KMS-11 (cell line): Measurements from ENCODE around the gene PRDM7.

Source experiments
- H2AFZ ChIP-seq: fragments of 200-600 bp; sonication (generic); 2 replicates; pipeline ENCODE4 v1.6.1; 2016; ENCODE audit warnings: antibody characterized with exemption, mixed run types, low read depth
- H3K27ac ChIP-seq: fragments of 200-600 bp; sonication (generic); 2 replicates; pipeline ENCODE4 v1.6.1; 2016; ENCODE audit warnings: mild to moderate bottlenecking, mixed run types
- H3K27me3 ChIP-seq: fragments of 200-600 bp; sonication (generic); 2 replicates; pipeline ENCODE4 v1.6.1; 2017; ENCODE audit warnings: mild to moderate bottlenecking, low read depth, mixed run types, moderate library complexity; ENCODE audit not compliant: insufficient read depth
- H3K36me3 ChIP-seq: fragments of 200-600 bp; sonication (generic); 2 replicates; pipeline ENCODE4 v1.6.1; 2017; ENCODE audit warnings: mild to moderate bottlenecking, mixed run types; ENCODE audit not compliant: insufficient read depth
- H3K4me1 ChIP-seq: fragments of 200-600 bp; sonication (generic); 2 replicates; pipeline ENCODE4 v1.6.1; 2016; ENCODE audit warnings: mild to moderate bottlenecking, low read depth, mixed run types; ENCODE audit not compliant: poor library complexity, severe bottlenecking
- H3K4me2 ChIP-seq: fragments of 200-600 bp; sonication (generic); 2 replicates; pipeline ENCODE4 v1.7.0; 2016; ENCODE audit warnings: mild to moderate bottlenecking, mixed run types
- H3K4me3 ChIP-seq: fragments of 200-600 bp; sonication (generic); IDR thresholded peaks from 2 replicates; pipeline ENCODE4 v1.6.1; 2017; ENCODE audit warnings: low read depth, low read length, mixed read lengths; ENCODE audit not compliant: insufficient read depth
- H3K79me2 ChIP-seq: fragments of 200-600 bp; sonication (generic); 2 replicates; pipeline ENCODE4 v1.6.1; 2016; ENCODE audit warnings: low read depth, mixed run types; ENCODE audit not compliant: insufficient read depth
- H3K9ac ChIP-seq: fragments of 200-600 bp; sonication (generic); 2 replicates; pipeline ENCODE4 v1.6.1; 2016; ENCODE audit warnings: mild to moderate bottlenecking, mixed run types
- H4K20me1 ChIP-seq: fragments of 200-600 bp; sonication (generic); 2 replicates; pipeline ENCODE4 v1.6.1; 2016; ENCODE audit warnings: mild to moderate bottlenecking, mixed run types; ENCODE audit not compliant: insufficient read depth
- TF ChIP-seq, protein P1 (sequence below): fragments of 200-600 bp; sonication (generic); conservative IDR thresholded peaks from 2 replicates; pipeline ENCODE4 v1.6.1; 2017; ENCODE audit warnings: low read depth, mild to moderate bottlenecking, antibody characterized with exemption, low read length, moderate library complexity, mixed read lengths

Gene PRDM7

DNA sequence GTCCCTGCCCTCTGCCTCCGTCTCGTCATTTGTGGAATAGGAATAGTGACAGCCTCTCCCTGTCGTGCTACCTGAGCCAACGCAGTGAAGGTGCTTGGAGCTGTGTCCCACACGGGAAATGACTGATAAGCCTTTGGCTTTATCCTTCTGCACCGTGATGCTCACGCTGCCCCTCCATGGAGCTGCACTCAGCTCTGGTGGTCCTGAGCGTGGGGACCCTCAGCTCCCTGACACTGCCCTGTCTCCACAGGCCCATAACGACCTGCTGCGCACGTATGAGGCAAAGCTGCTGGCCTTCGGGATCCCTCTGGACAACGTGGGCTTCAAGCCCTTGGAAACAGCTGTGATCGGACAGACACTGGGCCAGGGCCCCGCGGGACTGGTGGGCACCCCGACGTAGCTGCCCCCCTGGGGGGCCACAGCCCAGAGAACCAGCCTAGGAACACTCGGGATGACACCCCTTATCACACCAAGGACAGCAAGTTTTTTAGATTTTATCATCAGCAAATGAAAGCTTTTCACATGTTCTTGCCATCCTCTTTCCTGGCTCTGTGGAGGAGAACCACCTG, 34.1 kb downstream of the PRDM7 start:
- Histone ChIP-seq H4K20me1 (no peaks in the 10 kb centered on the region), H3K4me1 (no peaks in the 10 kb centered on the region), H3K36me3 (no peaks in the 10 kb centered on the region), H2AFZ (no peak overlapping the region), H3K27me3 (peaks cover 39% of the 10 kb centered on the region), H3K4me3 (no peak overlapping the region), H3K27ac (no peak overlapping the region), H3K4me2 (no peak overlapping the region), H3K9ac (no peak overlapping the region), H3K79me2 (no peaks in the 10 kb centered on the region)
- TF ChIP-seq, protein P1, sequence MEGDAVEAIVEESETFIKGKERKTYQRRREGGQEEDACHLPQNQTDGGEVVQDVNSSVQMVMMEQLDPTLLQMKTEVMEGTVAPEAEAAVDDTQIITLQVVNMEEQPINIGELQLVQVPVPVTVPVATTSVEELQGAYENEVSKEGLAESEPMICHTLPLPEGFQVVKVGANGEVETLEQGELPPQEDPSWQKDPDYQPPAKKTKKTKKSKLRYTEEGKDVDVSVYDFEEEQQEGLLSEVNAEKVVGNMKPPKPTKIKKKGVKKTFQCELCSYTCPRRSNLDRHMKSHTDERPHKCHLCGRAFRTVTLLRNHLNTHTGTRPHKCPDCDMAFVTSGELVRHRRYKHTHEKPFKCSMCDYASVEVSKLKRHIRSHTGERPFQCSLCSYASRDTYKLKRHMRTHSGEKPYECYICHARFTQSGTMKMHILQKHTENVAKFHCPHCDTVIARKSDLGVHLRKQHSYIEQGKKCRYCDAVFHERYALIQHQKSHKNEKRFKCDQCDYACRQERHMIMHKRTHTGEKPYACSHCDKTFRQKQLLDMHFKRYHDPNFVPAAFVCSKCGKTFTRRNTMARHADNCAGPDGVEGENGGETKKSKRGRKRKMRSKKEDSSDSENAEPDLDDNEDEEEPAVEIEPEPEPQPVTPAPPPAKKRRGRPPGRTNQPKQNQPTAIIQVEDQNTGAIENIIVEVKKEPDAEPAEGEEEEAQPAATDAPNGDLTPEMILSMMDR: no peak

DNA sequence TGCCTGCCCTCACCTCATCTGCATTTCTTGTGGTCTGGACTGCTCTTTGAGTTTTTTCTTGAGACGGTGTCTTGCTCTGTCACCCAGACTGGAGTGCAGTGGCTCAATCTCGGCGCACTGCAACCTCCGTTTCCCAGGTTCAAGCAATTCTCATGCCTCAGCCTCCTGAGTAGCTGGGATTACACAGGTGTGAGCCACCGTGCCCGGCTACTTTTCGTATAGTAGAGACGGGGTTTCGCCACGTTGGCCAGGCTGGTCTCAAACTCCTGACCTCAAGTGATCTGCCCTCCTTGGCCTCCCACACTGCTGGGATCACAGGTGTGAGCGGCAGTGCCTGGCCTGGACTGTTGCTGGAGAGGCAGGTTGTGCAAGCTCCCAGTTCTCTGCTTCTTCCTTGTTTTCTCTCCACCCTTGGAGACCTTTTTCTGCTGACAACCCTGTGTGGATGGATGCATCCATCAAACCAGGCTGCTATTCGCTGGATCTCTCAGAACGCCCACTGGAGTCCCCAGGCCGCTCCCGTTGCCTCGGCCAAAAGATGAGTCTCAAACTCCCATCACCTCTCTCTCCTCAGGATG, 35.1 kb downstream of the PRDM7 start:
- Histone ChIP-seq H3K9ac (no peak overlapping the region), H3K79me2 (no peaks in the 10 kb centered on the region), H2AFZ (no peak overlapping the region), H3K4me2 (no peak overlapping the region), H3K4me3 (no peak overlapping the region), H3K27me3 (peaks cover 50% of the 10 kb centered on the region), H3K4me1 (no peaks in the 10 kb centered on the region), H3K27ac (no peak overlapping the region), H3K36me3 (no peaks in the 10 kb centered on the region), H4K20me1 (no peaks in the 10 kb centered on the region)
- TF ChIP-seq, protein P1: no peak

DNA sequence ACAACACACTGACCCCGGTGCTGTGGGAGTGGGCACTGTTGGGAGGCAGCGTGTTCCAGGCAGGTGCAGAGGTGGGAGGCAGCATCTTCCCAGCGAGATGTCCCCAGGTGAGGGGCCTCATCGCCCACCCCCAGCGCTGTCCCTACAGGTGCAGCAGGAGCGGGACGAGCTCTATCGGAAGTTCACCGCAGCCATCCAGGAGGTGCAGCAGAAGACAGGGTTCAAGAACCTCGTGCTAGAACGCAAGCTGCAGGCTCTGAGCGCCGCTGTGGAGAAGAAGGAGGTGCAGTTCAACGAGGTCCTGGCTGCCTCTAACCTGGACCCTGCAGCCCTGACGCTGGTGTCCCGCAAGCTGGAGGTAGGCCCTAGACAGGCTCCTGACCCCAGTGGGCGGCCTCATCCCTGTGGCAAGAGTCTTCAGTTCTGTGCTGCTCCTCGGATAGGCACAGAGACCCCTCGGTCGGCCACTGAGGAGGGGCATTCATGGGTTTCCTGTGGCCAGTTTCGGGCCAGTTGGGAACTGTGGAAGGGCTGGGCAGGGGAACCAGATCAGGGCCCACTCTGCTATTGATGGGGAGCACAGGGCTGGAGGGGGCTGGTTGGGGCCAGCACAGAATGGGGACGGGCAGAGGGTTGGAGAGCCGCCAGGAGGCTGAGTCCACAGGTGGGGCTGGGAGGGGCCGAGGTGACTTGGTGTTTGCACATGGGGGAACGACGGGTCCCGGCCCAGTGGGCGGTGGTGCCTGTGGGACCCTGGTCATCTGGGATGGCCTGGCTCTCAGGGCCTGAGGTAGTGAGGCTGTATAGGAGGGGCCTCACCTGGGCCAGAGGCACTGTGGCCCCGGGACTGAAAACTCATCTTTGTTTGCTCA, 36.7 kb downstream of the PRDM7 start:
- TF ChIP-seq, protein P1: no peak
- no peak overlapping the region for H3K27ac ChIP-seq
- no peaks in the 10 kb centered on the region for H3K36me3 ChIP-seq
- H3K79me2 ChIP-seq: no peaks in the 10 kb centered on the region
- no peak overlapping the region for H2AFZ ChIP-seq
- peaks cover 62% of the 10 kb centered on the region for H3K27me3 ChIP-seq
- H3K4me2 ChIP-seq: no peak overlapping the region
- no peak overlapping the region for H3K4me3 ChIP-seq
- H4K20me1 ChIP-seq: no peaks in the 10 kb centered on the region
- no peak overlapping the region for H3K9ac ChIP-seq
- no peaks in the 10 kb centered on the region for H3K4me1 ChIP-seq

DNA sequence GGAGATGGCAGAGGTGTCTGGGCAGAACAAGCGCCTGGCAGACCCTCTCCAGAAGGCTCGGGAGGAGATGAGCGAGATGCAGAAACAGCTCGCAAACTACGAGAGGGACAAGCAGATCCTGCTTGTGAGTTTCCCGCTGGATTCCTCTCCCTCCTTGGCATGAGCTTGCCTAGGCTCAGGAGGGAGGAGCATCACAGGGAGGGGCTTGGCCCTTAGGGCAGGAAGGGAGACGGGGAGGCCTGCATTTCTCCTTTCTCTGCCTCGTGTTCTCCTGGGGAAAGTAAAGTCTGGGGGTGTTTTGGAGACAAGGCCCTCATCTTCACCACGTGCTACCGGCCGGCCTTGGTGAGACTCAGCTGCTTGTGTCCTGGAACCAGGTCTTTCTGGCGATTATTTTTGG, 39.9 kb downstream of the PRDM7 start:
- no peaks in the 10 kb centered on the region for H3K4me1 ChIP-seq
- no peak overlapping the region for H3K4me2 ChIP-seq
- no peak overlapping the region for H3K27ac ChIP-seq
- H3K4me3 ChIP-seq: no peak overlapping the region
- no peaks in the 10 kb centered on the region for H3K79me2 ChIP-seq
- no peaks in the 10 kb centered on the region for H3K36me3 ChIP-seq
- no peaks in the 10 kb centered on the region for H4K20me1 ChIP-seq
- TF ChIP-seq, protein P1: no peak
- H2AFZ ChIP-seq: no peak overlapping the region
- peaks cover 60% of the 10 kb centered on the region for H3K27me3 ChIP-seq
- H3K9ac ChIP-seq: no peak overlapping the region
